HG03439 (cell line): Measurements from ENCODE around the gene SLC2A2.
A peak's percentile ranks its signal among the peaks of the same experiment; 100 is the strongest.

Source experiments
- ATAC-seq: cut with Tn5 transposase; IDR thresholded peaks from one replicate; pipeline ENCODE4 v1.9.1; 2021; ENCODE audit warnings: mild to moderate bottlenecking, moderate library complexity; ENCODE audit not compliant: unreplicated experiment

The SLC2A2 gene

DNA sequence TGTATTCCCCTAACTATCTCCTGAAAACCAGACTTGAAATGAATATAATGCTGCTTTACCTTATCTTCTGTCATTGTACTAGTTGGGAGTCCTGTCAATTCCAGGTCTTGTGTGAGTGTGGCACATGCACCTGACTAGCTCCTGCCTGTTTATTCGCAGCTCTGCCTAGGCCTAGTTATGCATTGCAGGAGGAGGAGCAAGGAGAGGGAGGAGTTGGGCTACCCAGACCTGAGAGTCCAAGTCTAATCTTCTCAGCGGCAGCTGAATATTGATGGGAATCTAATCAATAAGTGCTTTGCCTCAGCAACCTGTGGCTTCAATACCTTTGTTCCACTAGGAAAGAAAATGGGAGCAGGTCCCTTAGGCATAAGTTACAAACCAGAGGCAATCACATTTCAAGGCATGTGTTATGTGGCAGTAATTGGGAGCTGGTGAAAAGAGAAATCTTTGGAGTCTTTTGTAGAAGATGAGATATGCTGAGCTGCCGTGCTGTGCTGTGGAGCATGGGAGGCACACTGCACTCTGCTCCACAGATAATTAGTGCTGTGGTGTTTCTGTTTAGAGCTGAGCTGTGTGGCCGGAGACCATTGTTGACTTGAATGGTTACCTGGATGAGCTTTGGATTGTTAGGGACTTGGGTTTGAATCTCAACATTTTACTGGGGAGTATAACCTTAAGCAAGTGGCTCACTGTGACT lies at the start of gene SLC2A2:
Gene SLC2A2 (minus strand): TSS at position 124 of the 697 bp plus-strand sequence. CDS start 50 bp downstream, at position 74.
- ATAC-seq, result no peak

DNA sequence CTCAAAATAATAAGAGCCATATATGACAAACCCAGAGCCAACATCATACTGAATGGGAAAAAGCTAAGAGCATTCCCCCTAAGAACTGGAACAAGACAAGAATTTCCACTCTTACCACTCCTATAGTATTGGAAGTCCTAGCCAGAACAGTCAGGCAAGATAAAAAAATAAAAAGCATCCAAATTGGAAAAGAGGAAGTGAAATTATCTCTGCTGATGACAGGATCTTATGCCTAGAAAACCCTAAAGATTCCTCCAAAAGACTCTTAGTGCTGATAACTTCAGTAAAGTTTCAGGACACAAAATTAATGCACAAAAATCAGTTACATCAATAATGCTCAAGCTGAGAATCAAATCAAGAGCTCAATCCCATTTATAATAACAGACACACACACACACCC lies 45.9 kb upstream of the SLC2A2 start:
- no peak for ATAC-seq

DNA sequence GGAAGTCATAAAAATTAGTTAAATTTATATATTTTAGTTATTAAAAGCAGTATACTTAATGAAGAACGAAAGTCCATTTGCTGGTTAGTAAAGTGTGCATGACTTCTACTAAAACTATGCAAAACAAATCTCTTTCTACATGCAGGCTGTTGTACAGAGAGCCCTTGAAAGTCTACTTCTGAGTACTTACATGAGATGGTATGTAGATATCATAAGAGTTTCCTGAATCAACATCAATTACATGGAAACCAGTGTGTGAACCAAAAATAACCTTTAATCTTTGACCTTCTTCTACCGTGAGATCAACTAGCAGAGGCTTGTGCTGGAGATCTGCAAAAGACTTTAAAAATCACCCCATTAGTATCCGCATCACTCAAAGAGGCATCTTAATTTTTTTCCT lies 42.1 kb upstream of the SLC2A2 start:
- ATAC-seq, result no peak

GRCh38 chr3:171066206-171066605 lies 39.7 kb upstream of the SLC2A2 start:
- ATAC-seq, result no peak

GRCh38 chr3:171065732-171066131 lies 39.2 kb upstream of the SLC2A2 start:
- no peak for ATAC-seq

- no peak for ATAC-seq
Observed at GRCh38 chr3:171064461-171064860, 37.9 kb upstream of the SLC2A2 start.

- no peak for ATAC-seq
Observed at GRCh38 chr3:171061749-171062148, 35.2 kb upstream of the SLC2A2 start.

GRCh38 chr3:171059978-171060377 lies 33.5 kb upstream of the SLC2A2 start:
- ATAC-seq, result no peak

DNA sequence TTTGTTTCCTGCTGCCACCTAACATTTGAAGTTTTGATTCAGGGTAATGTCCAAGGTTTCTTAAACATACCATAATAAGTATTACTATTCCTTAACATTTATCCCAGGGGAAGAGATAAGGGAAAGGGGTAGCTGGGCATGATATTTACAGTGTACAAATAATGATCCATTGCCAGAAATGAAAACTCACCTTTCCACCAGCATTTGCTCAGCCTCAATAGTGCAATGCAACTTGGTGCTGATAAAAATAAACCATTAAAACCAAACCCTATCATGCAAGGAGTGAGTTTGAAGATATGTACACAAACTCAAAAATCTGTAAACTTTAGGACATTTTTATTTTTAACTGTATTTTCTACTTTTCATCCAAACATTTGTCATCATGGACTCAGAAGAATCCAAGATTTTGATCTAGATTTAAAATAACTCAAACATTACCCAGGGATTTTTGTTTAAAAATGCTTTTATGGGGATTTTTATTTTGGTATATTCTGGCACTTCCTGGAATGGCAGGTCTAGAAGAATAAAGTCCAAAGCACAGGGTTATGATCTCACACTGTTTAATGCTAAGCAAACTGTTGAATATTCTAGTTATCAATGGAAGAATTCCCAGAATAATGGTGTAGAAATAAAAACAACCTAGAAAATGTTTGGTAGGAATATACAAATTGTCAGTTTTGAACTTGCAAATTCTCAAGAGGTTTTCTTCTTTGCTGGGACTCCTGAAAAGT lies 32.5 kb upstream of the SLC2A2 start:
- no peak for ATAC-seq

DNA sequence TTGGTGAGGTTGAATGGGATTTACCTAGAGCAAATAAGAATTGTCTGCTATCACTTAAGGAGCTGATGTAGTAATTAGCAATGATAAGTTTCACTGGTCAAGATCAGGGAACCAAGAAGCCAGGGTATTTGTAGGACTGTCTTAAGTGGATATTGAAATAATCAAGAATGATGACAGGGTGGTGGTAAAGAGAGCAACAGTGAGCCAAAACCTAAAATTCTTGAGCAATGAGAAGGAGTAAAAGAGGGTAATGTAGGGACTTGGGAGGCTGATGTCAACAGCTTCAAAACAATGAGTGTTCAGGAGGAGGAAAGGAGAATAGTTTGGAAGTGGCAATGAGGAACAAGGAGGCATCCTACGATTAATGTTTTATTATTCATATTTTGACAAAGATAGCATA lies 31.5 kb upstream of the SLC2A2 start:
- no peak for ATAC-seq

DNA sequence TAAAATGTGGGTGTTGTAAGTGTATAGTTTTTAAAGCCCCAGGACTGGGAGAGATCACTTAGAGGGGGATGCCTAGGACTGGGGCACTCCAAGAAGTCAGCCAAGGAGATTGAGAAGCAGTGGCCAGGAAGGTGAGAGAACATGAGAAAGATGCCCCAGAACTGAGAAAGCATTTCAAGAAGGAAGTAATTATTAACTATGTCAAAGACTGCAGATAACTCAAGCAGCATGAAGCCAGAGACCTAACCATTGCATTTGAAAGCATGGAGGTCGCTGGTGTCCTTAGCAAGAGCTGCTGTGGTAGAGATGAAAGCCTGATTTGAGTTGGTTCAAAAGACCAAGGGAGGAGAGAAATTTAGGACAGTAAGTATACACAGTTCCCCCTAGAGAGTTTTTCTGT lies 30.6 kb upstream of the SLC2A2 start:
- no peak for ATAC-seq

GRCh38 chr3:171056528-171056927 lies 30.0 kb upstream of the SLC2A2 start:
- no peak for ATAC-seq

DNA sequence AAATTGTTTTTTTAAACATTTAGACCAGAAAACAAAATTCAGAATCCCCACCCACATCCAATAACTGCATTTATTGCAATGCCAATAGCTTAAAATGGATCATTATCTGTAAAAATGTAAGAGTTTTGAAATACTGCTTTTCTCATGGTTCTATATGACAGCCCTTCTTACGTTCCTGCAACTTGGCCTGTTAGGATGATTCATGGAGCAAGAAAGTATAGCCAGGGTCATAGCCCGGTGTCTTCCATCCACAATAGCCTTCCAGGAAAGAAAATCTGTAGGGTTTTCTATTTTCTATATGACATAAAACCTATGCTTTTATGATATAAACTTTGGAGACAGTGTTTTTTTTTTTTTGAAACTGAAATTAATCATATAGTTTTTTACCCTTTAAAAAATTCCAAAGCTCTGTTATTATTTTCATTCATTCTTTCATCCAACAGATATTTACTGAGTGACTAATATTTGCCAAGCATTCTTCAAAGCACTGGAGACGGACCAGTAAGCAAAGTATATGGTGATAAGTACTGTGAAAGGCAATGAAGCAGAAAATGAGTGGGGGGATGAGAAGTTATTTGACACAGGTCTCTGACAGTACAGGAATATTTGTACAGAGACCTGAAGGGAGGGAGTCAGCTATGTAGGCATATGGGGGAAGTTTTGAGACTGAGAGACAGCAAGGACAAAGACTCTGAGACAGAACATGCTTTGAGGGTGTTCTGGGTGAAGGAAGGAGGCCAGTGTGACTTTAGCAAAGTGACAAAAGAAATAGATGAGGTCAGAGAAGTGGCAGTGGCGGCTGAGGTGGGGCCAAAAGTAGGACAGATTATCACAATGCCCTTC lies 29.0 kb upstream of the SLC2A2 start:
- no peak for ATAC-seq

- no peak for ATAC-seq
Observed at GRCh38 chr3:171054921-171055320, 28.4 kb upstream of the SLC2A2 start.

DNA sequence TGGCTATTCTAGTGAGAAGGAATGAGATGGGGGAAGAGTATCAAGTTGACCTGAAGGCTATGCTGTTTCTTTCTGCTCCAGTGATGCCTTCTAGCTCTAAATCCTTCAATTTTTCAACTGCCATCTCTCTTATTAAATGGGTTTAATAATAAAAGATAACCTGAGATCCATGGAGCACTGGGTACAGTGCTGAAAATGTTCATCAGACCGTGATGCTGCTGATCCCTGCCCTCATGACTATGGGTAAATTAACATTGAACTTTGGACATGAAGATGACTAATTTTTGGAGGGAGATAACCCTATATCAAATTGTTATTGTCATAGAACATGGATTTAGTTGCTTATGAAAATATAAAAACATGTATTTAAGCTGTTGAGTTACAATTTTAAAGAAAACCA lies 27.7 kb upstream of the SLC2A2 start:
- ATAC-seq, result no peak

- peak; percentile 89 for ATAC-seq
Observed at GRCh38 chr3:171049861-171050444, 23.4 kb upstream of the SLC2A2 start.

- no peak for ATAC-seq
Observed at GRCh38 chr3:171046760-171047159, 20.2 kb upstream of the SLC2A2 start.

GRCh38 chr3:171044835-171045793 lies 18.6 kb upstream of the SLC2A2 start:
- ATAC-seq, result no peak

- ATAC-seq, result no peak
Observed at GRCh38 chr3:171044384-171044783, 17.9 kb upstream of the SLC2A2 start.

GRCh38 chr3:171039674-171040073 lies 13.2 kb upstream of the SLC2A2 start:
- no peak for ATAC-seq
